GM13977 (cell line): ENCODE measurements around the gene ADAMTS1.

Source experiments
- DNase-seq: peaks from one replicate; pipeline ENCODE4 v3.0.0; 2012; ENCODE audit warnings: low spot score
- in situ Hi-C: fragments of 300-500 bp; cut with MboI; formaldehyde crosslinking; loops from one replicate; pipeline ENCODE4 v1.12.0; 2022; ENCODE audit warnings: low sequenced_read_pairs, low pct_unique_long_range_greater_than_20kb, mixed read lengths, inconsistent platforms; ENCODE audit not compliant: unreplicated experiment
- TF ChIP-seq, protein P1 (sequence below): IDR thresholded peaks from 2 replicates; pipeline ENCODE4 v1.5.1; 2012; ENCODE audit warnings: mild to moderate bottlenecking, control low read depth; ENCODE audit not compliant: insufficient read depth; ENCODE audit errors: extremely low read depth, missing control alignments

ADAMTS1 gene

GRCh38 chr21:26801498-26801897, 43.7 kb downstream of the ADAMTS1 start:
- TF ChIP-seq, protein P1, sequence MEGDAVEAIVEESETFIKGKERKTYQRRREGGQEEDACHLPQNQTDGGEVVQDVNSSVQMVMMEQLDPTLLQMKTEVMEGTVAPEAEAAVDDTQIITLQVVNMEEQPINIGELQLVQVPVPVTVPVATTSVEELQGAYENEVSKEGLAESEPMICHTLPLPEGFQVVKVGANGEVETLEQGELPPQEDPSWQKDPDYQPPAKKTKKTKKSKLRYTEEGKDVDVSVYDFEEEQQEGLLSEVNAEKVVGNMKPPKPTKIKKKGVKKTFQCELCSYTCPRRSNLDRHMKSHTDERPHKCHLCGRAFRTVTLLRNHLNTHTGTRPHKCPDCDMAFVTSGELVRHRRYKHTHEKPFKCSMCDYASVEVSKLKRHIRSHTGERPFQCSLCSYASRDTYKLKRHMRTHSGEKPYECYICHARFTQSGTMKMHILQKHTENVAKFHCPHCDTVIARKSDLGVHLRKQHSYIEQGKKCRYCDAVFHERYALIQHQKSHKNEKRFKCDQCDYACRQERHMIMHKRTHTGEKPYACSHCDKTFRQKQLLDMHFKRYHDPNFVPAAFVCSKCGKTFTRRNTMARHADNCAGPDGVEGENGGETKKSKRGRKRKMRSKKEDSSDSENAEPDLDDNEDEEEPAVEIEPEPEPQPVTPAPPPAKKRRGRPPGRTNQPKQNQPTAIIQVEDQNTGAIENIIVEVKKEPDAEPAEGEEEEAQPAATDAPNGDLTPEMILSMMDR: no peak
- in situ Hi-C loops: no loop called here
- DNase-seq: no peak

- in situ Hi-C loops: no loop called here
- TF ChIP-seq, protein P1: no peak
- DNase-seq: no peak
These were observed 44.2 kb downstream of the ADAMTS1 start for GRCh38 chr21:26800970-26801431.

DNA sequence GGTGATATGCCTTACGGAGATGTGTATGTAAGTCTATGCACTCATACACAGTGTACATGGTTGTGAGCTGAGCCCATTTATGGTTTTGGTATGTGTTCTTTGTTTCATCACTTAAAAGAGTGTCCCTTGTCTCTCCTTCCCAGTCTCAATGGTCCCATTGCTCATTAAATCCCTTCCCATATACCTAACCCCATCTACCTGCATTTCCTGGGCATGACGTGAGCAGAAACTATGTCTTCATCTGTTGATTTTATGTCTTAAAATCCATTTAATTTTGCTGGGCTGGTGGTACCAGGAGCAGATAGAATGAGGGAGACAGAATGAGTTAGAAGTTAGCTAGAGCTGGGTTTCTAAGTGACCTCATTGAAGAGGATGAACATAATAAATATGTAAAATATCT, 44.8 kb downstream of the ADAMTS1 start:
- DNase-seq: no peak
- TF ChIP-seq, protein P1: no peak
- in situ Hi-C loops: no loop called here

DNA sequence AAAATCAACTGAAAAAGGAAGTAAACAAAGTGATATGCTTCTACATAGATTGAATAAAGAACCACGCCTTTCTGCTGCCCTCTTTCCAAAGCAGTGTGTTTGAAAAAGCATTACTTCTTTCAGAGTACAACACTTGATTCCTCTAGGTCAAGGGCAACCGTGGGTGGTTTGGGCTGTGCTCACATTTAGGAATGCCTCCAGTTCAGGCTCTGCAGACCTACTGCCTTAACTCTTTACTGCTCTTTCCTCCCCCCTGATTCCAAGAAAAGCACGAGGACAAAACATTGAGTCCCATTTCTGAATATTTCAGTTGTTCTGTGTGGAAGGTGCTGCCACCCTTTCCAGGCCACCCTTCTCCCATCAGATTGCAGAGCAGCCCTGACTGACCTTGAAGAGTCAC, 45.2 kb downstream of the ADAMTS1 start:
- TF ChIP-seq, protein P1: no peak
- in situ Hi-C loops: no loop called here
- no peak for DNase-seq

- in situ Hi-C loops: no loop called here
- TF ChIP-seq, protein P1: no peak
- DNase-seq: no peak
These were observed 46.1 kb downstream of the ADAMTS1 start for GRCh38 chr21:26798856-26799751.

DNA sequence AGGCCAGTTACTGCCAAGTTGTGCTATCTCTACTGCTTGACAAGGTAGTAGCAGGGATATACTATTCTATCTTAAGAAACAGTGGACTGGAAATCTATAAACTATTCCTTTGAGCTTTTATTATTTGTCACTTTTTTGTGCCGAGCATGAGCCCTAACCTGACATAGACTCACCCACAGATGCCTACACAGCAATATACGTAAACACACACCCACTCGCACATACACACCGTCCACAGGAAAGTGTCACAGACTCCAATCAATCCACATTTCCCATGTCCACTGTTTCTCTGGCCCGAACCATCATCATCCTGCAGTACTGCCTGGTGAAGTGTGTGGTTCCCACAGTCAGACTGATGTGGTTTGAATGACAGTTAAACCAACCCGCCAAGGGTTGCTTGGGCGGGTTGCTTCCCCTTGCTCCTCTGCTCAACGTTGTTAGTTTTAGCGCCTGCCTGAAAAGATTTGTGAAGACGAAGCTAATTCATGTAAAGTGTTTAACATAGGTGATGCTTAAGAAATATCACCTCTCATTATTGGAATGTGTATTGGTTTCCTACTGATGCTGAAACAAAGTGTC, 47.2 kb downstream of the ADAMTS1 start:
- in situ Hi-C loops: no loop called here
- TF ChIP-seq, protein P1: no peak
- no peak for DNase-seq
